GM12872 (cell line): ENCODE results near the gene SMIM5.

Experiments
- CTCF ChIP-seq: IDR thresholded peaks from 3 replicates; pipeline ENCODE4 v1.5.1; 2011; ENCODE audit warnings: low read depth, mild to moderate bottlenecking, low read length, moderate library complexity; ENCODE audit not compliant: insufficient read depth

The SMIM5 gene

GRCh38 chr17:75590314-75590761 is 42.9 kb upstream of the SMIM5 start:
- TF ChIP-seq CTCF, result no peak

GRCh38 chr17:75590849-75591721 is 42.1 kb upstream of the SMIM5 start:
- TF ChIP-seq CTCF, result no peak

GRCh38 chr17:75591722-75592302 is 41.4 kb upstream of the SMIM5 start:
- TF ChIP-seq CTCF, result no peak

GRCh38 chr17:75592348-75593020 is 40.8 kb upstream of the SMIM5 start:
- no peak for TF ChIP-seq CTCF

- no peak for TF ChIP-seq CTCF
These were observed 38.5 kb upstream of the SMIM5 start for GRCh38 chr17:75594499-75595283.

- no peak for TF ChIP-seq CTCF
These were observed 37.8 kb upstream of the SMIM5 start for GRCh38 chr17:75595284-75595919.
